ENCODE data around the gene ZBTB16. TPM values are rescaled to one million over a fixed set of nuclear protein-coding genes. Genes with fewer than 3 reads are reported as not detected.

The ZBTB16 gene
- 1 to 10 TPM; 3.3 to 4.0 TPM for total RNA-seq

- peak; percentile 49 to 54 for DNase-seq
- ATAC-seq (replicated peaks in 1 of 2), result peak; percentile 61 to 67
- no peaks in the 10 kb centered on the region for H3K9me3 Mint-ChIP-seq
- peaks cover 0 to 4% of the 10 kb centered on the region in 2 donors for H3K36me3 Mint-ChIP-seq (ENCODE audit: insufficient read depth in 2 of 2)
- H3K4me1 Mint-ChIP-seq (ENCODE audit: low read depth), result no peaks in the 10 kb centered on the region
- peak within 1 kb of the TSS; percentile 85 to 87 for H3K4me3 Mint-ChIP-seq
- H3K27ac Mint-ChIP-seq, result no peak within 1 kb of the TSS
- H3K27me3 Mint-ChIP-seq (ENCODE audit: low read depth), result peaks cover 49% of the 10 kb centered on the region
These were observed at the start of gene ZBTB16 for GRCh38 chr11:114059278-114059983. ZBTB16 (plus strand) TSS chr11:114059711; CDS start chr11:114063301, 3,590 bp downstream.

- Mint-ChIP-seq H3K4me3 (no peak overlapping the region), H3K27ac (no peak overlapping the region), H3K4me1 (ENCODE audit: low read depth) (no peaks in the 10 kb centered on the region), H3K27me3 (ENCODE audit: low read depth) (peaks cover 17% of the 10 kb centered on the region), H3K36me3 (ENCODE audit: insufficient read depth in 2 of 2) (no peaks in the 10 kb centered on the region), H3K9me3 (no peaks in the 10 kb centered on the region)
- no peak for ATAC-seq (replicated peaks in 1 of 2)
- no peak for DNase-seq
These were observed 48.6 kb upstream of the ZBTB16 start for GRCh38 chr11:114010931-114011330.

GRCh38 chr11:114011443-114011842, 48.1 kb upstream of the ZBTB16 start:
- Mint-ChIP-seq H3K9me3 (no peaks in the 10 kb centered on the region), H3K4me1 (ENCODE audit: low read depth) (no peaks in the 10 kb centered on the region), H3K27me3 (ENCODE audit: low read depth) (peaks cover 17% of the 10 kb centered on the region), H3K27ac (no peak overlapping the region), H3K4me3 (no peak overlapping the region), H3K36me3 (ENCODE audit: insufficient read depth in 2 of 2) (no peaks in the 10 kb centered on the region)
- DNase-seq, result no peak
- ATAC-seq (replicated peaks in 1 of 2), result no peak

GRCh38 chr11:114015117-114015516, 44.4 kb upstream of the ZBTB16 start:
- Mint-ChIP-seq H3K36me3 (ENCODE audit: insufficient read depth in 2 of 2) (no peaks in the 10 kb centered on the region), H3K4me1 (ENCODE audit: low read depth) (no peaks in the 10 kb centered on the region), H3K27me3 (ENCODE audit: low read depth) (peaks cover 11% of the 10 kb centered on the region), H3K27ac (no peak overlapping the region), H3K4me3 (no peak overlapping the region), H3K9me3 (no peaks in the 10 kb centered on the region)
- ATAC-seq (replicated peaks in 1 of 2), result no peak
- DNase-seq, result no peak

- H3K4me3 Mint-ChIP-seq, result no peak overlapping the region
- no peak for DNase-seq
- no peak for ATAC-seq (replicated peaks in 1 of 2)
- H3K4me1 Mint-ChIP-seq (ENCODE audit: low read depth), result no peaks in the 10 kb centered on the region
- no peak overlapping the region for H3K27ac Mint-ChIP-seq
- H3K27me3 Mint-ChIP-seq (ENCODE audit: low read depth), result no peaks in the 10 kb centered on the region
- H3K36me3 Mint-ChIP-seq (ENCODE audit: insufficient read depth in 2 of 2), result no peaks in the 10 kb centered on the region
- no peaks in the 10 kb centered on the region for H3K9me3 Mint-ChIP-seq
These were observed 42.5 kb upstream of the ZBTB16 start for GRCh38 chr11:114016986-114017385.

GRCh38 chr11:114017723-114018122, 41.8 kb upstream of the ZBTB16 start:
- H3K4me1 Mint-ChIP-seq (ENCODE audit: low read depth), result no peaks in the 10 kb centered on the region
- ATAC-seq (replicated peaks in 1 of 2) (no peak), DNase-seq (no peak)
- no peaks in the 10 kb centered on the region for H3K36me3 Mint-ChIP-seq (ENCODE audit: insufficient read depth in 2 of 2)
- no peak overlapping the region for H3K4me3 Mint-ChIP-seq
- H3K27ac Mint-ChIP-seq, result no peak overlapping the region
- no peaks in the 10 kb centered on the region for H3K27me3 Mint-ChIP-seq (ENCODE audit: low read depth)
- no peaks in the 10 kb centered on the region for H3K9me3 Mint-ChIP-seq

- H3K4me1 Mint-ChIP-seq (ENCODE audit: low read depth), result no peaks in the 10 kb centered on the region
- ATAC-seq (replicated peaks in 1 of 2) (no peak), DNase-seq (no peak)
- H3K27ac Mint-ChIP-seq, result no peak overlapping the region
- H3K36me3 Mint-ChIP-seq (ENCODE audit: insufficient read depth in 2 of 2), result no peaks in the 10 kb centered on the region
- H3K27me3 Mint-ChIP-seq (ENCODE audit: low read depth), result no peaks in the 10 kb centered on the region
- H3K4me3 Mint-ChIP-seq, result no peak overlapping the region
- H3K9me3 Mint-ChIP-seq, result no peaks in the 10 kb centered on the region
These were observed 40.5 kb upstream of the ZBTB16 start for GRCh38 chr11:114019046-114019445.

GRCh38 chr11:114019574-114019973, 39.9 kb upstream of the ZBTB16 start:
- H3K9me3 Mint-ChIP-seq, result no peaks in the 10 kb centered on the region
- H3K27me3 Mint-ChIP-seq (ENCODE audit: low read depth), result no peaks in the 10 kb centered on the region
- H3K4me3 Mint-ChIP-seq, result no peak overlapping the region
- no peak overlapping the region for H3K27ac Mint-ChIP-seq
- no peaks in the 10 kb centered on the region for H3K36me3 Mint-ChIP-seq (ENCODE audit: insufficient read depth in 2 of 2)
- ATAC-seq (replicated peaks in 1 of 2), result no peak
- H3K4me1 Mint-ChIP-seq (ENCODE audit: low read depth), result no peaks in the 10 kb centered on the region
- DNase-seq, result no peak

GRCh38 chr11:114025329-114025907, 34.1 kb upstream of the ZBTB16 start:
- ATAC-seq (replicated peaks in 1 of 2), result no peak
- no peaks in the 10 kb centered on the region for H3K27me3 Mint-ChIP-seq (ENCODE audit: low read depth)
- no peaks in the 10 kb centered on the region for H3K36me3 Mint-ChIP-seq (ENCODE audit: insufficient read depth in 2 of 2)
- no peak for DNase-seq
- H3K27ac Mint-ChIP-seq, result no peak overlapping the region
- no peaks in the 10 kb centered on the region for H3K9me3 Mint-ChIP-seq
- no peaks in the 10 kb centered on the region for H3K4me1 Mint-ChIP-seq (ENCODE audit: low read depth)
- no peak overlapping the region for H3K4me3 Mint-ChIP-seq

- H3K36me3 Mint-ChIP-seq (ENCODE audit: insufficient read depth in 2 of 2), result no peaks in the 10 kb centered on the region
- no peaks in the 10 kb centered on the region for H3K27me3 Mint-ChIP-seq (ENCODE audit: low read depth)
- no peak overlapping the region for H3K4me3 Mint-ChIP-seq
- no peaks in the 10 kb centered on the region for H3K4me1 Mint-ChIP-seq (ENCODE audit: low read depth)
- no peaks in the 10 kb centered on the region for H3K9me3 Mint-ChIP-seq
- DNase-seq (no peak), ATAC-seq (replicated peaks in 1 of 2) (no peak)
- no peak overlapping the region for H3K27ac Mint-ChIP-seq
These were observed 33.2 kb upstream of the ZBTB16 start for GRCh38 chr11:114026355-114026754.

- H3K4me3 Mint-ChIP-seq, result no peak overlapping the region
- no peaks in the 10 kb centered on the region for H3K36me3 Mint-ChIP-seq (ENCODE audit: insufficient read depth in 2 of 2)
- H3K27ac Mint-ChIP-seq, result no peak overlapping the region
- ATAC-seq (replicated peaks in 1 of 2) (no peak), DNase-seq (no peak)
- no peaks in the 10 kb centered on the region for H3K4me1 Mint-ChIP-seq (ENCODE audit: low read depth)
- H3K9me3 Mint-ChIP-seq, result no peaks in the 10 kb centered on the region
- no peaks in the 10 kb centered on the region for H3K27me3 Mint-ChIP-seq (ENCODE audit: low read depth)
These were observed 32.1 kb upstream of the ZBTB16 start for GRCh38 chr11:114027391-114027790.

- ATAC-seq (replicated peaks in 1 of 2) (no peak), DNase-seq (no peak)
- Mint-ChIP-seq H3K4me3 (no peak overlapping the region), H3K27ac (no peak overlapping the region), H3K36me3 (ENCODE audit: insufficient read depth in 2 of 2) (no peaks in the 10 kb centered on the region), H3K4me1 (ENCODE audit: low read depth) (no peaks in the 10 kb centered on the region), H3K9me3 (no peaks in the 10 kb centered on the region), H3K27me3 (ENCODE audit: low read depth) (no peaks in the 10 kb centered on the region)
These were observed 31.6 kb upstream of the ZBTB16 start for GRCh38 chr11:114027926-114028325.

GRCh38 chr11:114031246-114031966, 28.1 kb upstream of the ZBTB16 start:
- Mint-ChIP-seq H3K36me3 (ENCODE audit: insufficient read depth in 2 of 2) (no peaks in the 10 kb centered on the region), H3K27me3 (ENCODE audit: low read depth) (no peaks in the 10 kb centered on the region), H3K4me3 (no peak overlapping the region), H3K4me1 (ENCODE audit: low read depth) (no peaks in the 10 kb centered on the region), H3K9me3 (no peaks in the 10 kb centered on the region), H3K27ac (no peak overlapping the region)
- no peak for DNase-seq
- ATAC-seq (replicated peaks in 1 of 2), result no peak
